DLD1 (cell line): ENCODE measurements around the gene SLCO3A1.
"Not testable (repeated sequence)": the region's sequence is repeated elsewhere in the genome, so short reads cannot be mapped to it uniquely, and the experiment has no call there.

Experiments used
- in situ Hi-C: cut with HindIII; loops from 2 replicates; pipeline ENCODE4 v1.10.0; 2017; ENCODE audit warnings: low sequenced_read_pairs

Gene SLCO3A1

DNA sequence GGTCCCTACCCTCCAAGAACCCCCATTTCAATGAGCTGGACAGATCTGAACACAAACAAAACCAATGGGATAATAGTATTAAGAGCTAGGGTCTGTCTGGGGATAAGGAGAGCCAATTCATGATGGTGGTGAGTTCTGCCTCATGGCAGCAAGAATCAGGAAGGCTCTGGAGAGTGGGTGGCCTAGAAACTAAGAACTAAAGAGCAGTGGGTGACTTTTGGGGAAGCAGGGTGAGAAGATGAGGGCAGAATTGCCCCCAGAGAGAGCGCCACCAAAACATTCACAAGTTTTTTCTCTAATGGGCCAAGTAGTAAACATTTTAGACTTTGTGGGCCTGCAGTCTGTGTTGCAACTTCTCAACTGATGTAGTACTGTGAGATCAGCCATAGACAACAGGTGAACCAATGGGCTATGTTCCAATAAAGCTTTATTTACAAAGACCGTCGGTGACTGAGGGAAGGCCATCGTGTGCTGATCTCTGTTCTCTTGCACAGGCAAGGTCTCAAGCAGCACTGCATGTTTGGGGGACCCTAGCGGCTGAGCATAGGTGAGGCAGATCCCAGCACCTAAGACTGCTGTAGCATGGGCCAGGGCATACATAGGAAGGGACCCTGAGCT is 314.7 kb downstream of the SLCO3A1 start:
- in situ Hi-C loops = no loop called here

DNA sequence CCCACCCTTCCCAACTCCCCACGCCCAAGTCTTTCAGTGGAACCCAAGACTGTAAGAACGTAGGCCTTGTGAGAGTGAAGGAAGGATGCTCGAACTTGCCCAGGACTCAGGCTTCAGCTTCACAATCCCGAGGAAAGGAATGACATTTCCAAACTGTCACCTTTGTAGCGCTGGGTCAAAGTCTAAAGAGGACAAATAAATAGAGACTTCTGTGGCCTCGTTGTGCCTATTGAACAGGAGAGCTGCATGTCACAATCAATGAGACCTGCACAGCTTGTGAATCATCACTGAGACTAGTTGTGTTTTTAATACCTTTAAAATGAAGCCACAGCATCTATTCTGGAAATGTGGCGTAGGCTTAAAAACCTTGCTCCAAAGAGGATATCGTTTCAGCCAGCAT is 317.4 kb downstream of the SLCO3A1 start:
- in situ Hi-C loops = no loop called here

DNA sequence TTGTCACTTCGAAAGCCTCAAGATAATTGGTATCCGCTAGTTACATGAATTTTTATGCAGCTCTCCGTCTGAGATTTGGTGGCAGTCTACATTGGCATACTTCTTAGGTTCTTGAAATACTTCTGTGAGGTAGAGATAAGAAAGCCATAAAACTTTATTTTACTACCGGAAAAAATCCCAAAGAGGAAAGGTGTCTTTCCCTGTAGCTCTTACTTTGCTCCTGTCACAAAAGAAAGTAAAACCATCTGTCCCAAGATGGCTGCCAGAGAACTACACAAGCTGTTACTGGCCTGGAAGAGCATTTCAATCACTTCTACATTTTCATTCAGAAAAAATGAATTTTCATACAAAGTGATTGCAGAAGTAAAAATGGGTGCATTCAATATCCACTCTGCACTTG is 325.4 kb downstream of the SLCO3A1 start:
- in situ Hi-C loops = no loop called here

DNA sequence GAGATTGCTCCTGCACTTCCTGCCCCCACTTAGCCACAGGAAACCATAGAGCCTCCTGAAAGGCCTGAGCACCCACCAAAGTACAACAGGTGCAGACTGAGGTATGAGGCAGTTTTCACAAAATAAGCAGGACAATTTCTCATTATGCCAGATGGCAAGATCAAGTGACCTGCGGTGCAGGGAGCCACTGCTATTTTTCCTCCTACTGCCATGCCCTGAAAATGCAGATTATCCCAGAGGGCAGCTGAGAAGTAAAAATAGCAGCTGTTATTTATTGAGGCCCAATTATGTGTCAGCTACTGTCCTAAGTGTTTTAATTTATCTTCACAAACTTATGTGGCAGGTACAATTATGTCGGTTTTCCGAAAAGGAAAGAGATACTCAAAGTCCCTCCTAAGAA is 330.6 kb downstream of the SLCO3A1 start:
- in situ Hi-C loops = no loop called here

DNA sequence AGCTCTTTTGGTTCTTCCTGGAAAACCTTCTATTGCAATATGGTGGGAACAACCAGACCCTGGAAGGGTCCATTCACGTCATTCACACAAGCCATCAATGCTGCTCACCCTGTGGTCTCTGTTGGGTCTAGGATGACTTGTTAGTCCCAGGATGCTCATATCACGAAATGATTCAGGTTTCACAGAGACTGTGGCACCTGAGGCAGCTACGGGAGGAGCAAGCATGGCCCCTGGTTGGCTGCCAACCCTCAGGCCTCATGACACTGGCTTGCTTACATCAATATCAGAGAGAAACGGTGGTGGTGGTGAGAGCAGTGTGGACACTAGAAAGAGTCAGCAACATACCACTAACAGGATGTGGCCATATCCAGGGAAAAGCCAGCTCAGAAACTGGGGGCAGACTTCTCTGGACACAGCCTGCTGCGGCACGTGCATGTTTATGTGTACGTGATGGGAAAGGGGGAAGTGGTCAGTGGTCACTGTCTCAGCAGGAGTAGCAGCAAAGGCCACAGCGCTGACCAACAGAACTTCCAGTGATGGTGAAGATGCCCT is 331.2 kb downstream of the SLCO3A1 start:
- in situ Hi-C loops = no loop called here

DNA sequence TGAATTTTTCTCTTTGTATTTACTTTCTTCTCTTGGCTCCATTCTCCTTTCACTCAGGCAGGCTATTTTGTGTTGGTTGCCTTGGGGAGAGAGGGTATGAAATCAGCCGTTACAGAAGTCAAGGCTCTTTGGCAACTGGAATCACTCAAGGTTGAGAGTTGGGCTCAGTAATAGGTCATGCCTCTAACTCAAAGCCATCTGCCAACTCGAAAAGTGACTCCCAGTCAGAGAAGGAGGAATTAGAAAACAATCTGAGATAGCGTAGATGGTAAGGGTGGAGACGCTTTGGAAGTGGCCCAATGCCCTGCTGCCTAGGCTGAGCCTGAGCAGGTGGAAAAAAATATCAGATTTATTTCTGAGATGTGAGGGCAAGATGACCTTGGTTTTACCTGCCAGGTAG is 334.5 kb downstream of the SLCO3A1 start:
- in situ Hi-C loops = no loop called here

DNA sequence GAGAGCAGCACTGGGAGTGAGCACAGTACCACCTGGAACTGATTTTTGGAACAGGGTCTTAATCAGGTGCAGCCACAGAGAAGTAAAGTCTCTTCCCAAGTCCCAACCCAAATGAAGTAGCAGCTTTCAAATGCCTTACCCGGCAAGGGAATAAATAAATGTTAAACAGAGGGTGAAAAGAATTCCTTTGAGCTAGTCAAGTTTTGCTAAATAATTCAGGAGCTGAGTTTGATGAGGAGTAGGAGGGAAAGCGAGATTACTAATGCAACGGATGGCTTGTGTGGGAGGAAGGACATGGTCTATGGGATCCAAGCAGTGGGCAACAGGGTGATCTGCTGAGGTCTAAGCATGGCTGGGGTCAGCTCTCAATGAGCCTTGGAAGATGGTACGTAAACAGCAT is 335.7 kb downstream of the SLCO3A1 start:
- in situ Hi-C loops = no loop called here

DNA sequence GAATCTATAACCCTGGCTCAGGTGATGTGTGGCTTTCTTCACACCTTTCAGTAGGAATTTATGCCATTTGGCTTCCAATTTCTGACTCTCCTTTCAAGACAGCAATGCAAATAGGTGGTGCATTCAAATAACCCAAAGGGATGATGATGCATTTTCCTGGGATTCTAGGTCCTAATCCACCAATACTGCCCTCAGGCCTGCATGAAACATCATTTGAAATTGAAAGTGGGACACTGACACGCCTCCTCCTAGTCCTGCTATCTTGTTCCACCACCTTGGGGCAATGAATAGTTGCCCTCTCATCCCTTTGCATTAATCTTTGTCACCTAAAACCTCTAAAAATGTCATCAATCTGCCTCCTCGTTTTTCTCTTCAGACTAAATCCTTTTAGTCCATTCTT is 341.7 kb downstream of the SLCO3A1 start:
- in situ Hi-C loops = no loop called here

DNA sequence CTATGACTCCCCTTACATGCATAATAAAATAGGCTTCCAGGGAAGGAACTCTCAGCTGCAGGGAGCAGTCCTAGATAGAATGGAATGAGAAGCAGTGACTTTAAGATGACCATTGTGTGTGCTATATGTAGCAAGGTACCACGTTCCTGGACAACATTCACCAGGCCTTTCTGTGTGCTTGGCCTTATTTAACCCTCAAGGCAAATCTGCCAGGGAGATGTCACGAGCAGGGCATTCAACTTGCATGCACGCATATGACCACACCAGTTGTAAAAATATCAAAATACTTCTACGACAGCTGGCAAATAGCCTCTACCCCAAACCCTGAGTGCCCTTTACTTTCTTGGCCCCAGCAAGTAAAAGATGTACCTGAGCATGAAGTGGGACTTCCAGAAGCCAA is 342.8 kb downstream of the SLCO3A1 start:
- in situ Hi-C loops = no loop called here

DNA sequence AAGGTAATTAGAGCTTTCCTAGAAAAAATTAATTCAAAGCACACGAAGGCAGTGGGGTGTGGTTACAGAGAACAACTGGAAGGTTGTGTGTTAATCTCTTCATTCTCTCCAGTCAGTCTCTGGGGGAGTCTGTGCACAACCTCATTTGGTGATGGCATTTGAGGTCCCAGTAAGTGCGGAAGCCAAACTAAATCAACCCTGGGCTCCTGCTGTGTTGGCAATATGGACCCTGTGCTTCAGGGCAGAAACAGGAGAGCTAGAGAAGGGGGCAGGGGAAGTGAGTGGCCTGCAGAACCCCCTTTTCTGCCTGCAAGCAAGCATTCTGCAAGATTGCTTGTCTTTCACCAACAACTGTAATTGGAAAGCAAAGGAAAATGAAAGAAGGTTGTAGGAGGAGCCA is 344.2 kb downstream of the SLCO3A1 start:
- in situ Hi-C loops = no loop called here

DNA sequence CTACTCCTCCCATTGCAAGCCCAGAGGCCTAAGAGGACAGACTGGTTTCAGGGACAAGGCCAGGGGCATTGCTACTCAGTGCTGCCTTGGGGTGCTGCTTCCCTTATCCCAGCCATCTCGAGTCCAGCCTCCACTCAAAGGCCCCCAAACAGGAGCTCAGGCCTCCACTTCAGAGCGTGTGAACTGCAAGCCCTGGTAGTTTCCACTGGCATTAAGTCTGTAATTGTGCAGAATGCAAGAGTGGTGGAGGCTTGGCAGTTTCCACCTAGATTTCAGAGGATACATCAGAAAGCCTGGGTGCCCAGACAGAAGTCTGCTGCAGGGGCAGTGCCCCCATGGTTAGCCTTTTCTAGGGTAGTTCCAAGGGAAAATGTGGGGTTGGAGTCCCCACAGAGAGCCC is 347.4 kb downstream of the SLCO3A1 start:
- in situ Hi-C loops = no loop called here

DNA sequence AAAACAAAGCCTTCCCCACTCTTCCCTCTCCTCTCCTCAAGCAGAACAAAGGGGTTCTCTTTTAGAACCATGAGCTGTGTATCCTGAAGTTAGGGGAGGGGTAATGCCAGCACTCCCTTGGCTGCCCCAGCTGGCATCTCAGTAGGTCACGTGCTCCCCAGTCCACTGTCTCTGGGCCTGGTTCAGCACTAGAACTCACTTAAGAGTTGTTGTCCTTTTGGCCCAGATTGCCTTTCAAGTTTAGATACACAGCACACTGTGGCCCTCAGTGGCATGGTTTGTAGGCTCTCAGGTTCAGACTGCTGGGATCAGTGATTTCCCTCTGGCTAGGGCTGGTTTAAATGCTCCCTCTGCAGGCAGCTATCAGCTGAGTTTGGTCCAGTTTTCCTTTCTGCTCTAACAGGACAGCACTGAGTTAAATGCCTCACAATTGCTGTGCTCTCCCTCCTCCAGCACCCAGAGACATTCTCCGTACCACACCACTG is 351.8 kb downstream of the SLCO3A1 start:
- in situ Hi-C loops = no loop called here

DNA sequence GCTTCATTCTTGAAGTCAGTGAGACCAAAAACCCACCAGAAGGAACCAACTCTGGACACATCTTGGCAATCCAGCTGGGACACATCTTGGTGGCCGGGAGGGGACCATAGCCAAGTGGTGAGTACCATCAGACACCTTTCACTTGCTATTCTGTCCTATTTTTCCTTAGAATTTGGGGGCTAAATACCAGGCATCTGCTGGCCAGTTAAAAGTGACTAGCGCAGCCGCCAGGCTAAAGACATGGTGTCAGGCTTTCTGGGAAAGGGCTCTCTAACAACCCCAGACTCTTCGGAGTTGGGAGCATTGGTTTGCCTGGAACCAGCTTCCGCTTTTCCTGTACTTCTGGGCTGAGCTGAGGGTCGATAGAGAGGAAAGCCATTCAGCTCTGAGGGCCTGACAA is 354.1 kb downstream of the SLCO3A1 start:
- in situ Hi-C loops = not testable (repeated sequence)
